HepG2 (cell line): ENCODE measurements around the gene DRAP1. TPM values are rescaled to one million over a fixed set of nuclear protein-coding genes. Genes with fewer than 3 reads are reported as not detected.

Source experiments
- ATAC-seq: fragments of 200-7000 bp; cut with Tn5 transposase; 3 replicates; pipeline ENCODE4 v1.9.1; 2020; ENCODE audit warnings: mild to moderate bottlenecking, moderate library complexity
- BruUV-seq: library from RNA; stranded (reverse); fragments of 400-500 nt; replicated peaks from 2 replicates; lab custom pipeline; 2021; lab: Mats Ljungman, UMichigan
- CTCF ChIA-PET: fragments of 300-600 bp; formaldehyde crosslinking; extraction: SDS; loops from one replicate; lab custom pipeline; 2021; ENCODE audit warnings: low total read pairs, inconsistent platforms, low intra/inter-chr PET ratio; lab: Yijun Ruan, JAX
- POLR2A ChIA-PET: fragments of 350-600 bp; sonication (Branson Sonifier 250); formaldehyde crosslinking; loops from one replicate; lab custom pipeline; 2020; ENCODE audit warnings: antibody characterized with exemption, inconsistent platforms; lab: Yijun Ruan, JAX
- DNase-seq: peaks from one replicate; pipeline ENCODE4 v3.0.0-alpha.2; 2015; ENCODE audit warnings: low spot score
- FAIRE-seq: peaks from 3 replicates; lab custom pipeline; 2011; peaks lifted over from hg19 to GRCh38; lab: Jason Lieb, UNC
- H2AFZ ChIP-seq: one replicate; pipeline ENCODE4 v1.6.1; 2011; ENCODE audit warnings: low read length, inconsistent platforms
- H3K27ac ChIP-seq: fragments of 300-600 bp; 3 replicates; pipeline ENCODE4 v1.8.0; 2011; ENCODE audit warnings: mixed run types, mild to moderate bottlenecking, mixed read lengths, low read length, inconsistent platforms; ENCODE audit not compliant: insufficient read depth; ENCODE audit errors: extremely low read length
- H3K27me3 ChIP-seq, 2 experiments: fragments of 200-600 bp in 1 of 2; 2 replicates in 1 of 2; 3 replicates in 1 of 2; pipeline versions ENCODE4 v1.6.0 to v1.8.0; 2011; ENCODE audit warnings: low read length in 2 of 2, mild to moderate bottlenecking in 2 of 2, moderate library complexity in 2 of 2, inconsistent platforms in 1 of 2; ENCODE audit not compliant: insufficient read depth in 2 of 2, control insufficient read depth in 1 of 2
- H3K36me3 ChIP-seq, 2 experiments: fragments of 200-600 bp in 1 of 2; replicated peaks in 1 of 2; 2 replicates in 1 of 2; 3 replicates in 1 of 2; pipeline versions ENCODE4 v1.5.1 to v1.8.0; 2011; ENCODE audit warnings: low read length in 2 of 2, inconsistent platforms in 1 of 2; ENCODE audit not compliant: insufficient read depth in 2 of 2, control insufficient read depth in 1 of 2
- H3K4me1 ChIP-seq: 2 replicates; pipeline ENCODE4 v1.5.1; 2012; ENCODE audit warnings: low read length, inconsistent platforms; ENCODE audit not compliant: insufficient read depth
- H3K4me2 ChIP-seq: 2 replicates; pipeline ENCODE4 v1.6.0; 2011; ENCODE audit warnings: low read depth, low read length, inconsistent platforms
- H3K4me3 ChIP-seq, 3 experiments: fragments of 200-600 bp in 1 of 3; sonication (generic), shearing (Covaris generic) in 1 of 3; replicated peaks in 1 of 3; 2 replicates each; pipeline ENCODE4 v1.5.1; 2011 to 2016; ENCODE audit warnings: low read length in 3 of 3, inconsistent platforms in 2 of 3, low read depth in 2 of 3, mild to moderate bottlenecking in 2 of 3, control low read depth in 1 of 3, mixed read lengths in 1 of 3; ENCODE audit not compliant: insufficient read depth in 1 of 3
- H3K79me2 ChIP-seq: one replicate; pipeline ENCODE4 v1.6.1; 2011; ENCODE audit warnings: low read length, inconsistent platforms; ENCODE audit not compliant: insufficient read depth
- H3K9ac ChIP-seq: 2 replicates; pipeline ENCODE4 v1.6.0; 2011; ENCODE audit warnings: mild to moderate bottlenecking, low read depth, low read length, inconsistent platforms; ENCODE audit not compliant: insufficient read depth
- H3K9me3 ChIP-seq: 2 replicates; pipeline ENCODE4 v1.5.1; 2012; ENCODE audit warnings: mild to moderate bottlenecking, low read length
- H4K20me1 ChIP-seq: 2 replicates; pipeline ENCODE4 v1.6.0; 2011; ENCODE audit warnings: inconsistent platforms, mild to moderate bottlenecking, low read length, moderate library complexity; ENCODE audit not compliant: insufficient read depth
- GATAD2A ChIP-seq: IDR thresholded peaks from 2 replicates; pipeline ENCODE4 v1.6.1; 2016
- POLR2G ChIP-seq: fragments of 200-400 bp; formaldehyde crosslinking; IDR thresholded peaks from 2 replicates; pipeline ENCODE4 v1.6.1; 2018; ENCODE audit warnings: mild to moderate bottlenecking, low read depth, low read length, moderate library complexity
- RARA ChIP-seq: IDR thresholded peaks from 2 replicates; pipeline ENCODE4 v1.6.1; 2016; ENCODE audit warnings: missing genetic modification reagents, missing compliant biosample characterization
- RNF2 ChIP-seq: fragments of 450-650 bp; conservative IDR thresholded peaks from 2 replicates; pipeline ENCODE4 v1.6.1; 2016; ENCODE audit warnings: low read depth
- SAFB2 ChIP-seq: sonication (generic); formaldehyde crosslinking; IDR thresholded peaks from 2 replicates; pipeline ENCODE4 v1.5.1; 2020; ENCODE audit warnings: missing genetic modification reagents, low read depth, mild to moderate bottlenecking, borderline replicate concordance
- SALL1 ChIP-seq: sonication (generic); formaldehyde crosslinking; IDR thresholded peaks from 2 replicates; pipeline ENCODE4 v1.8.0; 2022; ENCODE audit warnings: mild to moderate bottlenecking, missing genetic modification reagents
- ZBTB1 ChIP-seq: sonication (generic); formaldehyde crosslinking; IDR thresholded peaks from 2 replicates; pipeline ENCODE4 v1.4.0; 2020; ENCODE audit warnings: missing genetic modification reagents, borderline replicate concordance
- ZC3H13 ChIP-seq: sonication (generic); formaldehyde crosslinking; IDR thresholded peaks from 2 replicates; pipeline ENCODE4 v1.8.1; 2023; ENCODE audit warnings: mild to moderate bottlenecking, missing genetic modification reagents, moderate library complexity
- ZNF326 ChIP-seq: sonication (generic); formaldehyde crosslinking; IDR thresholded peaks from 2 replicates; pipeline ENCODE4 v1.4.0; 2020; ENCODE audit warnings: missing genetic modification reagents, borderline replicate concordance
- ZNF713 ChIP-seq: sonication (generic); formaldehyde crosslinking; IDR thresholded peaks from 2 replicates; pipeline ENCODE4 v1.4.0; 2020; ENCODE audit warnings: mild to moderate bottlenecking, missing genetic modification reagents
- ZNF792 ChIP-seq: IDR thresholded peaks from 2 replicates; pipeline ENCODE4 v1.6.1; 2016
- WGBS: methylation state at CpG from one replicate; pipeline ENCODE4 v1.1.6; 2017; ENCODE audit warnings: low lambda C conversion rate; 5-methylcytosine and 5-hydroxymethylcytosine counted together
- in situ Hi-C: cut with HindIII; loops from 2 replicates; pipeline ENCODE4 v1.10.0; 2017; ENCODE audit warnings: low pct_unique_long_range_greater_than_20kb; ENCODE audit not compliant: extremely low pct_ligation_motif_present
- intact Hi-C: fragments of 100-400 bp; cut with micrococcal nuclease; formaldehyde crosslinking; loops from one replicate; pipeline ENCODE4 v1.10.0; 2022; ENCODE audit not compliant: unreplicated experiment
- polyA plus RNA-seq, 8 experiments: library from polyadenylated mRNA; depleted of rRNA in 3 of 8; stranded (reverse) in 7 of 8; unstranded in 1 of 8; fragments of >200 nt; fragmentation: Illumina TruSeq in 4 of 8; extraction: Trizol in 4 of 8; gene quantifications; 2 replicates each; pipeline versions ENCODE4 v1.2.1 to v1.2.3, GENCODE V29; 2011 to 2016; ENCODE audit warnings: low read depth in 4 of 8, missing spikeins in 1 of 8, mixed read lengths in 1 of 8; ENCODE audit not compliant: insufficient read depth in 1 of 8
- total RNA-seq, 5 experiments: library from RNA; depleted of rRNA; stranded (reverse); fragments of >200 nt; fragmentation: Illumina TruSeq; extraction: Trizol; gene quantifications; 2 replicates each; pipeline ENCODE4 v1.2.3, GENCODE V29; 2016; ENCODE audit warnings: low read depth in 1 of 5
- TF ChIP-seq, protein P1 (sequence below), 2 experiments: sonication (generic) in 1 of 2; formaldehyde crosslinking in 1 of 2; IDR thresholded peaks; 2 replicates each; pipeline versions ENCODE4 v1.4.0 to v1.6.1; 2018 to 2020; ENCODE audit warnings: missing genetic modification reagents in 2 of 2, borderline replicate concordance in 1 of 2, low read depth in 1 of 2, mild to moderate bottlenecking in 1 of 2, missing biosample characterization in 1 of 2
- TF ChIP-seq, protein P2 (sequence below): IDR thresholded peaks from 2 replicates; pipeline ENCODE4 v1.6.1; 2018; ENCODE audit warnings: missing genetic modification reagents
- TF ChIP-seq, protein P3 (sequence below): sonication (generic); formaldehyde crosslinking; IDR thresholded peaks from 2 replicates; pipeline ENCODE4 v1.5.0; 2020; ENCODE audit warnings: missing genetic modification reagents, mild to moderate bottlenecking, borderline replicate concordance

The DRAP1 gene
- total and polyA plus RNA-seq, 2 of the 13 experiments (the other 11 are each of a cell fraction or from before 2014, with no cell fraction given), result 46.8 to 52.3 TPM

DNA sequence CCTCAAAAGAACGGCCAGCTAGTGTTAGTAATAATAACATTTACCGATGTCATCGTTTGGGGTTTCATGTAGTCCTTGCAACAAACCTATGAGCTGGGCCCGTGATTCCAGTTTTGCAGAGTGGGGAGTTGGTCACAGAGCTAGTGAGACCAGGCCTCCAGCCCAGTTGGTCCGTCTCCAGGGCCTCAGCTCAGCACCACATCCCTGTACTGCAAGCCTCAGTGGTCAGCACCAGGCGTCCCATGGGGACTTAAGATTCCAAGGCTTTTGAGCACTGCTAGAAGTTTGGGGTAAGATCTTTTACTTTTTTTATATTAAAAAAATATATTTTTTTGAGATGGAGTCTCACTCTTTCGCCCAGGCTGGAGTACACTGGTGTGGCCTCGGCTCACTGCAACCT, 25.0 kb downstream of the DRAP1 start:
- no peak for FAIRE-seq
- no peaks in the 10 kb centered on the region for H3K36me3 ChIP-seq
- intact Hi-C loops, result no loop called here
- in situ Hi-C loops, result no loop called here
- no peaks in the 10 kb centered on the region for H3K9me3 ChIP-seq
- no peak overlapping the region; the same call in 1 of the 2 replicates for H3K4me2 ChIP-seq
- H4K20me1 ChIP-seq, result no peaks in the 10 kb centered on the region
- POLR2A ChIA-PET, result no interaction called here
- no peak overlapping the region for H3K4me3 ChIP-seq
- CTCF ChIA-PET, result no interaction called here
- peaks cover 74% of the 10 kb centered on the region for H3K4me1 ChIP-seq
- no peak overlapping the region for H3K9ac ChIP-seq
- peaks cover 0 to 30% of the 10 kb centered on the region in 2 experiments; a peak in 4 of 5 replicates for H3K27me3 ChIP-seq
- DNase-seq, result no peak
- H3K27ac ChIP-seq, result no peak overlapping the region
- H3K79me2 ChIP-seq, result no peaks in the 10 kb centered on the region
- BruUV-seq, result no TSS peak
- no peak for ATAC-seq
- TF ChIP-seq, protein P1, sequence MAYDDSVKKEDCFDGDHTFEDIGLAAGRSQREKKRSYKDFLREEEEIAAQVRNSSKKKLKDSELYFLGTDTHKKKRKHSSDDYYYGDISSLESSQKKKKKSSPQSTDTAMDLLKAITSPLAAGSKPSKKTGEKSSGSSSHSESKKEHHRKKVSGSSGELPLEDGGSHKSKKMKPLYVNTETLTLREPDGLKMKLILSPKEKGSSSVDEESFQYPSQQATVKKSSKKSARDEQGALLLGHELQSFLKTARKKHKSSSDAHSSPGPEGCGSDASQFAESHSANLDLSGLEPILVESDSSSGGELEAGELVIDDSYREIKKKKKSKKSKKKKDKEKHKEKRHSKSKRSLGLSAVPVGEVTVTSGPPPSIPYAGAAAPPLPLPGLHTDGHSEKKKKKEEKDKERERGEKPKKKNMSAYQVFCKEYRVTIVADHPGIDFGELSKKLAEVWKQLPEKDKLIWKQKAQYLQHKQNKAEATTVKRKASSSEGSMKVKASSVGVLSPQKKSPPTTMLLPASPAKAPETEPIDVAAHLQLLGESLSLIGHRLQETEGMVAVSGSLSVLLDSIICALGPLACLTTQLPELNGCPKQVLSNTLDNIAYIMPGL (CRISPR knock-in tag; IDR thresholded peaks at IDR 0.05; ENCODE audit: borderline replicate concordance in 1 of 2, low read depth in 1 of 2), result no peak
- TF ChIP-seq ZNF792 (no peak), ZNF713 (CRISPR knock-in tag) (no peak), POLR2G (no peak), ZC3H13 (CRISPR knock-in tag) (no peak), GATAD2A (CRISPR knock-in tag) (no peak)
- no peak overlapping the region for H2AFZ ChIP-seq
- WGBS, result 78% methylated on average over 7 of the region's 8 CpGs

DNA sequence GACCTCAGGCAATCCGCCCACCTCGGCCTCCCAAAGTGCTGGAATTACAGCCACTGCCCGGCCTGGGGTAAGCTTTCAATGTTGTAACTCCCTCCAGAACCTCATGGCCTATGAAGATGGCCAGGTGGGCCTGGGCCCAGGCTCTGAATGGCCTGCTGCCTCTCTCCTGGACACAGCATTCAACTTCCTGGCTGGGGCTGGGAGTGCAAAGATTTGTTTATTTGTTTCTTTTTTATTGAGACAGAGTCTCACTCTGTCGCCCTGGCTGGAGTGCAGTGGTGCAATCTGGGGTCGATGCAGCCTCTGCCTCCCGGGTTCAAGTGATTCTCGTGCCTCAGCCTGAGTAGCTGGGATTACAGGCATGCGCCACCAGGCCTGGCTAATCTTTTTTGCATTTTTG, 25.5 kb downstream of the DRAP1 start:
- peaks cover 0 to 30% of the 10 kb centered on the region in 2 experiments; a peak in 4 of 5 replicates for H3K27me3 ChIP-seq
- H3K36me3 ChIP-seq, result no peaks in the 10 kb centered on the region
- DNase-seq (no peak), FAIRE-seq (no peak), ATAC-seq (peak; percentile 50)
- H4K20me1 ChIP-seq, result no peaks in the 10 kb centered on the region
- no peak overlapping the region for H3K27ac ChIP-seq
- no TSS peak for BruUV-seq
- H3K9ac ChIP-seq, result no peak overlapping the region
- intact Hi-C loops (no loop called here), in situ Hi-C loops (no loop called here)
- H3K4me2 ChIP-seq, result peak overlapping the region; percentile 52
- no peak overlapping the region for H2AFZ ChIP-seq
- H3K79me2 ChIP-seq, result no peaks in the 10 kb centered on the region
- peak overlapping the region in 1 of 3 experiments; percentile 12; a peak in 1 of 6 replicates for H3K4me3 ChIP-seq
- POLR2A ChIA-PET, result no interaction called here
- WGBS, result 3% methylated on average over 8 of the region's 8 CpGs
- H3K4me1 ChIP-seq, result peaks cover 76% of the 10 kb centered on the region
- CTCF ChIA-PET, result no interaction called here
- H3K9me3 ChIP-seq, result no peaks in the 10 kb centered on the region
- TF ChIP-seq, protein P2, sequence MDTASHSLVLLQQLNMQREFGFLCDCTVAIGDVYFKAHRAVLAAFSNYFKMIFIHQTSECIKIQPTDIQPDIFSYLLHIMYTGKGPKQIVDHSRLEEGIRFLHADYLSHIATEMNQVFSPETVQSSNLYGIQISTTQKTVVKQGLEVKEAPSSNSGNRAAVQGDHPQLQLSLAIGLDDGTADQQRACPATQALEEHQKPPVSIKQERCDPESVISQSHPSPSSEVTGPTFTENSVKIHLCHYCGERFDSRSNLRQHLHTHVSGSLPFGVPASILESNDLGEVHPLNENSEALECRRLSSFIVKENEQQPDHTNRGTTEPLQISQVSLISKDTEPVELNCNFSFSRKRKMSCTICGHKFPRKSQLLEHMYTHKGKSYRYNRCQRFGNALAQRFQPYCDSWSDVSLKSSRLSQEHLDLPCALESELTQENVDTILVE, result no peak
- peak; percentile 66 for TF ChIP-seq SALL1 (CRISPR knock-in tag)
- peak; percentile 28; the same call in 1 of the 2 replicates for TF ChIP-seq RARA (CRISPR knock-in tag)
- TF ChIP-seq ZNF326 (CRISPR knock-in tag), result no peak
- TF ChIP-seq ZBTB1, result no peak
- TF ChIP-seq, protein P3, sequence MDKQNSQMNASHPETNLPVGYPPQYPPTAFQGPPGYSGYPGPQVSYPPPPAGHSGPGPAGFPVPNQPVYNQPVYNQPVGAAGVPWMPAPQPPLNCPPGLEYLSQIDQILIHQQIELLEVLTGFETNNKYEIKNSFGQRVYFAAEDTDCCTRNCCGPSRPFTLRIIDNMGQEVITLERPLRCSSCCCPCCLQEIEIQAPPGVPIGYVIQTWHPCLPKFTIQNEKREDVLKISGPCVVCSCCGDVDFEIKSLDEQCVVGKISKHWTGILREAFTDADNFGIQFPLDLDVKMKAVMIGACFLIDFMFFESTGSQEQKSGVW (CRISPR knock-in tag), result no peak
- no peak for TF ChIP-seq SAFB2 (CRISPR knock-in tag)
- TF ChIP-seq RNF2, result no peak
